Cerebellar cortex (tissue), 1 donor: Measurements from ENCODE around the gene IFI16.
"Not testable (repeated sequence)": the region's sequence is repeated elsewhere in the genome, so short reads cannot be mapped to it uniquely, and the experiment has no call there.

ENCODE experiments used
- DNase-seq: peaks from one replicate; pipeline ENCODE4 v3.0.0-alpha.2; 2015; ENCODE audit warnings: low spot score

IFI16 gene

DNA sequence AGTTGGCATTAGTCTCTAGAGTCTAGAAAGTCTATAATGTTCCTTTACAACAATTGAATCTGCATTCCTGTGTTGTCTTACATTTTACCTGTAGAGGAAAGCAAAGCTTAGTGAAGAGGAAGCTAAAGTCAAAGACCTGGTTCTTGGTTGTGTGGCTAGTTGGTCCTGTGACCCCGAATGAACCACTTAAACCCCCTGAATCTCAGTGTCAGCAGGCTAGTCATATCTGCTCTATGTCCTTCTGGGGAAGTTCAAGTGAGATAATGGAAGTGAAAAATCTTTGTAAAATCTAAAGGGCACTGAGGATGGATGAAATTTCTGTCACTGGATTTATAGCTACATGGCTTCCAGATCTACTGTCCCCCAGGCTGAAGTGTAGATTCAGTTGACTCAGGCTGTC, 90.9 kb downstream of the IFI16 start:
- no peak for DNase-seq

DNA sequence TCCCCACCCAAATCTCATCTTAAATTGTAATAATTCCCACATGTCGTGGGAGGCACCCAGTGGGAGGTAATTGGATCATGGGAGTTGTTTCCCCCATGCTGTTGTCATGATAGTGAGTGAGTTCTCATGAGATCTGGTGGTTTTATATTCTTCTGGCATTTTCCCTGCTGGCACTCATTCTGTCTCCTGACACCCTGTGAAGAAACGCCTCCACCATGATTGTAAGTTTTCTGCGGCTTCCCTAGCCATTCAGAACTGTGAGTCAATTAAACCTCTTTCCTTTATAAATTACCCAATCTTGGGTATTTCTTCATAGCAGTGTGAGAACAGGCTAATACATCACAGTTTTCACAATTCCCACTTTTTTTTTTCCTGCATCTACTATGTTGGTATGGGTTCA, 93.3 kb downstream of the IFI16 start:
- not testable (repeated sequence) for DNase-seq
